ENCODE measurements around the gene FAM24B. TPM values are rescaled to one million over a fixed set of nuclear protein-coding genes. Genes with fewer than 3 reads are reported as not detected.

The FAM24B gene
- total RNA-seq, 3 donors from 2014 or later, result 2.6 to 4.9 (median 4.7) TPM

DNA sequence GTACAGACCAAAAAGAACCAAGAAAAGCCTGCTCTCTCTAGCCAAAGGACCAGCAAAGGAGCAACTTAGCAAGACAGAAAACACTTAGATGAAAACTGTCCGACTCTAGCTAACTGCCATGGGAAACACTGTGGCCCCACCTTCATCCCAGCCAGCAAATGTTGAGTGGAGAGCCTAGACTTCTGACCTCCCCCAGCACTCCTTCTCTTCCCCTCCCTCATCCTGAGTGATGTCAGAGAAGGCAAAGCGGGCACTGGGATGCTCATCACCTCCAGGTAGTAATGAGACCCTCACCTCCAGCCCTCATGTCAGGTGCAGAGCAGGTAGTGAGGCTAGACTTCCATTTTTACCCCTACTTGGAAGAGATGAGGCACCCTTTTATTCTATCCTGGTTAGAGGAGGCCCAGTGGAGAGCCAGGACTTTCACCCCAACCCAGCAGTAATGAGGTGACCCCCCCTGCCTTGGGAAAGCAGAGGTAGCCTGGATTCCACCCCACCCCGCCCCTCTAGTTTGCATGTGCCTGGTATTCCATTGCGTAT is 50.6 kb downstream of the FAM24B start:
- Histone ChIP-seq H3K9me3 (no peaks in the 10 kb centered on the region), H3K36me3 (ENCODE audit: low read depth) (no peaks in the 10 kb centered on the region), H3K4me3 (no peak overlapping the region), H3K4me1 (ENCODE audit: low read depth) (no peaks in the 10 kb centered on the region)
- ATAC-seq, result no peak
- DNase-seq, result no peak
- TF ChIP-seq, protein P1, sequence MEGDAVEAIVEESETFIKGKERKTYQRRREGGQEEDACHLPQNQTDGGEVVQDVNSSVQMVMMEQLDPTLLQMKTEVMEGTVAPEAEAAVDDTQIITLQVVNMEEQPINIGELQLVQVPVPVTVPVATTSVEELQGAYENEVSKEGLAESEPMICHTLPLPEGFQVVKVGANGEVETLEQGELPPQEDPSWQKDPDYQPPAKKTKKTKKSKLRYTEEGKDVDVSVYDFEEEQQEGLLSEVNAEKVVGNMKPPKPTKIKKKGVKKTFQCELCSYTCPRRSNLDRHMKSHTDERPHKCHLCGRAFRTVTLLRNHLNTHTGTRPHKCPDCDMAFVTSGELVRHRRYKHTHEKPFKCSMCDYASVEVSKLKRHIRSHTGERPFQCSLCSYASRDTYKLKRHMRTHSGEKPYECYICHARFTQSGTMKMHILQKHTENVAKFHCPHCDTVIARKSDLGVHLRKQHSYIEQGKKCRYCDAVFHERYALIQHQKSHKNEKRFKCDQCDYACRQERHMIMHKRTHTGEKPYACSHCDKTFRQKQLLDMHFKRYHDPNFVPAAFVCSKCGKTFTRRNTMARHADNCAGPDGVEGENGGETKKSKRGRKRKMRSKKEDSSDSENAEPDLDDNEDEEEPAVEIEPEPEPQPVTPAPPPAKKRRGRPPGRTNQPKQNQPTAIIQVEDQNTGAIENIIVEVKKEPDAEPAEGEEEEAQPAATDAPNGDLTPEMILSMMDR (IDR thresholded peaks at IDR 0.05), result no peak
- intact Hi-C loops (cut with DNase I, micrococcal nuclease), result no loop called here

- H3K4me1 ChIP-seq (ENCODE audit: low read depth), result no peaks in the 10 kb centered on the region
- intact Hi-C loops (cut with DNase I, micrococcal nuclease), result no loop called here
- H3K9me3 ChIP-seq, result no peaks in the 10 kb centered on the region
- DNase-seq (no peak), ATAC-seq (no peak)
- TF ChIP-seq, protein P1 (IDR thresholded peaks at IDR 0.05), result no peak
- H3K36me3 ChIP-seq (ENCODE audit: low read depth), result no peaks in the 10 kb centered on the region
- no peak overlapping the region for H3K4me3 ChIP-seq
Observed at GRCh38 chr10:122827302-122827701, 52.1 kb downstream of the FAM24B start.

DNA sequence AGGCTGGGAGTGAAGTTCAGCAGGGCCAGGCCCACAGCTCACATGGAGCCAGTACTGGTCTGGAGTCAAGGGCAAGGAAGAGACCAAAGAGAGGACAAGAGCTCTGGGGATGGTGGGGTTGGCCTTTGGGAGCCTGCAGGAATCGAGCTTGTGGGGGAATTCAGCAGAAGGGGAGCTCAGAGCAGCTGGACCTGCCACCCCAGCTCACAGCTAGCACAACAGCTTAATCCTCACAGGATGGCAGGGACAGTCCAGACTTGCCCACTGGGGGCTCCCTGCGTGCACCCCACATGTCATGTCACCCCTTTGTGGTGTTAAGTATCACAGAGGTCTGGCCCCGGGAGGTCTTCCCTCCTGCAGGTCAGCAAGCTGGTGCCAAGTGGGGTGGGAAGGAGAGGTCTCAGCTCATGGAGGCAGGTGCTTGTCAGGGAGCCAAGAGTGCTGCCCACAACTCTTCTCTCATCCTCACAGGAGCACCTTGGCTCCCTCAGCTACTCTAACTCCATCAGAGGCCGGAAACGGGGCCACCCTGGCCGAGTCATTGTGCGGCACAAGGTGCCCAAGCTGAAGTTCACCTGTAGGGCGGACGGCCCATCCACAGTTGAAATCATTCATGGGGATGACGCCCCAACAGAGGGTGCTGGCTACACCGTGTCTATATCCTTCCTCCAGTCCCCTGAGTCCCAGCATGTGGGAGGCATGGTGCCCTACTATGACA is 56.2 kb downstream of the FAM24B start:
- Histone ChIP-seq H3K9me3 (no peaks in the 10 kb centered on the region), H3K36me3 (ENCODE audit: low read depth) (no peaks in the 10 kb centered on the region), H3K4me3 (no peak overlapping the region), H3K4me1 (ENCODE audit: low read depth) (no peaks in the 10 kb centered on the region)
- intact Hi-C loops (cut with DNase I, micrococcal nuclease), result no loop called here
- DNase-seq, result no peak
- no peak for ATAC-seq
- TF ChIP-seq, protein P1 (IDR thresholded peaks at IDR 0.05), result no peak

DNA sequence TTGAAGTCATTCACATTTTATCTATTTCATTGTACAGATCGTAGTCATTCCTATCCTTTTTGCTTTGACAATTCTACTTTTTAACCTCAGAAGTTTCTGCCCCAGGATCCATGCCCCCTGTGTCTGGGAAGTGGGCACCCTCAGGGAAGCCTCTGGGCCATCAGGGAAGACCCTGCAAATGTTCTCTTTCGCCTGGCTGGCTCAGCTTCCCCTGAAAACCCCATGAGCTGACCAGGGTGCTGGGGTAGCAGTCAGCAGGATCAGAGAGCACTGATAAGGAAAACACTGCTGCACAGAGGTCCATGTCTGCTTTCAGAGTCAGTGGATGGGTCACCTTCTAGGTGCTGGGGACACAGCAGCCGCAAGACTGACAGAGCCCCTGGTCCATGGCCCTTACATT is 57.6 kb downstream of the FAM24B start:
- ATAC-seq (no peak), DNase-seq (no peak)
- Histone ChIP-seq H3K36me3 (ENCODE audit: low read depth) (no peaks in the 10 kb centered on the region), H3K9me3 (no peaks in the 10 kb centered on the region), H3K4me3 (no peak overlapping the region), H3K4me1 (ENCODE audit: low read depth) (no peaks in the 10 kb centered on the region)
- intact Hi-C loops (cut with DNase I, micrococcal nuclease), result no loop called here
- TF ChIP-seq, protein P1 (IDR thresholded peaks at IDR 0.05), result no peak

- H3K4me1 ChIP-seq (ENCODE audit: low read depth), result no peaks in the 10 kb centered on the region
- DNase-seq (no peak), ATAC-seq (no peak)
- TF ChIP-seq, protein P1 (IDR thresholded peaks at IDR 0.05), result no peak
- intact Hi-C loops (cut with DNase I, micrococcal nuclease), result no loop called here
- no peaks in the 10 kb centered on the region for H3K9me3 ChIP-seq
- H3K4me3 ChIP-seq, result no peak overlapping the region
- H3K36me3 ChIP-seq (ENCODE audit: low read depth), result no peaks in the 10 kb centered on the region
Observed at GRCh38 chr10:122815458-122815857, 63.9 kb downstream of the FAM24B start.

Measured in mucosa of descending colon (tissue), 3 donors.